LHCN-M2 (cell line): ENCODE measurements around the gene PIAS4. TPM values are rescaled to one million over a fixed set of nuclear protein-coding genes. Genes with fewer than 3 reads are reported as not detected.
A peak's percentile ranks its signal among the peaks of the same experiment; 100 is the strongest.
"Not testable (repeated sequence)": the region's sequence is repeated elsewhere in the genome, so short reads cannot be mapped to it uniquely, and the experiment has no call there.

Experiments used
- DNase-seq: peaks from one replicate; pipeline ENCODE4 v3.0.0-alpha.2; 2012; ENCODE audit warnings: low read depth
- total RNA-seq: library from RNA; depleted of rRNA; stranded (reverse); fragments of >200 nt; gene quantifications from 2 replicates; pipeline ENCODE4 v1.2.3, GENCODE V29; 2014

The PIAS4 gene
- total RNA-seq, 1 experiment from 2014 or later, result 17.6 TPM

DNA sequence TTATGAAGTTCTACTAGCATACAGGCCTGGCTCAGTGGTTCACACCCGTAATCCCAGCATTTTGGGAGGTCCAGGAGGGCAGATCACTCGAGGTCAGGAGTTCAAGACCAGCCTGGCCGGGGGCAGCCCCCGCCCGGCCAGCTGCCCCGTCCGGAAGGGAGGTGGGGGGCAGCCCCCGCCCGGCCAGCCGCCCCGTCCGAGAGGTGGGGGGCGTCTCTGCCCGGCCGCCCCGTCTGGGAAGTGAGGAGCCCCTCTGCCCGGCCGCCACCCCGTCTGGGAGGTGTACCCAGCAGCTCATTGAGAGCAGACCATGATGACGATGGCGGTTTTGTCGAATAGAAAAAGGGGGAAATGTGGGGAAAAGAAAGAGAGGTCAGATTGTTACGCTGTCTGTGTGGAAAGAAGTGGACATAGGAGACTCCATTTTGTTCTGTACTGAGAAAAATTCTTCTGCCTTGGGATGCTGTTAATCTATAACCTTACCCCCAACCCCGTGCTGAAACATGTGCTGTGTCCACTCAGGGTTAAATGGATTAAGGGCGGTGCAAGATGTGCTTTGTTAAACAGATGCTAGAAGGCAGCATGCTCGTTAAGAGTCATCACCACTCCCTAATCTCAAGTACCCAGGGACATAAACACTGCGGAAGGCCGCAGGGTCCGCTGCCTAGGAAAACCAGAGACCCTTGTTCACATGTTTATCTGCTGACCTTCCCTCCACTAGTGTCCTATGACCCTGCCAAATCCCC lies 8.7 kb upstream of the PIAS4 start:
- not testable (repeated sequence) for DNase-seq

DNA sequence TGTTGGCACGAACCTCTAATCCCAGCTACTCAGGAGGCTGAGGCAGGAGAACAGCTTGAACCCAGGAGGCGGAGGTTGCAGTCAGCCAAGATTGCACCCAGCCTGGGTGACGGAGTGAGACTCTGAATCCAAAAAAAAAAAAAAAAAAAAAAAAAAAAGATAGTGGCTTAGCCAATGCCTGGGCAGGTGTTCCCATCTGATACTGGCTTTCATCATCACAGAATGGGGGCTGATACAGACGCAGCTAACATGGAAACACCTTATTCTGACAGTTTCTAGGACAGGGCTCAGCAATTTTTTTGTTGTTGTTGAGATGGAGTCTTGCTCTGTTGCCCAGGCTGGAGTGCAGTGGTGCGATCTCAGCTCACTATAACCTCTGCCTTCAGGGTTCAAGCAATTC lies 6.7 kb upstream of the PIAS4 start:
- not testable (repeated sequence) for DNase-seq

DNA sequence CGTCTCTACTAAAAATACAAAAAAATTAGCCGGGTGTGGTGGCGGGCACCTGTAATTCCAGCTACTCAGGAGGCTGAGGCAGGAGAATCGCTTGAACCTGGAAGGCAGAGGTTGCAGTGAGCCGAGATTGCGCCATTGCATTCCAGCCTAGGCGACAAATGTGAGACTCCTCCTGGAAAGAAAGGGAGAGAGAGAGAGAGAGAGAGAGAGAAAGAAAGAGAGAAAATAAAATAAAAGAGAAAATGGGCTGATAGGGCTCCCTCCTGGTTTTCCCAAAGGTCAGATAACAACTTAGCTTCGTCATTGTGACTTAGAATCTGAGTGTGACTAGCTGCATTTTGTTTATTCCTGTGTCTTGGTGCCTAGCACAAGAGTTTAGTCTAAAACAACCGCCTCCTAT lies 2.1 kb upstream of the PIAS4 start:
- DNase-seq, result not testable (repeated sequence)

DNA sequence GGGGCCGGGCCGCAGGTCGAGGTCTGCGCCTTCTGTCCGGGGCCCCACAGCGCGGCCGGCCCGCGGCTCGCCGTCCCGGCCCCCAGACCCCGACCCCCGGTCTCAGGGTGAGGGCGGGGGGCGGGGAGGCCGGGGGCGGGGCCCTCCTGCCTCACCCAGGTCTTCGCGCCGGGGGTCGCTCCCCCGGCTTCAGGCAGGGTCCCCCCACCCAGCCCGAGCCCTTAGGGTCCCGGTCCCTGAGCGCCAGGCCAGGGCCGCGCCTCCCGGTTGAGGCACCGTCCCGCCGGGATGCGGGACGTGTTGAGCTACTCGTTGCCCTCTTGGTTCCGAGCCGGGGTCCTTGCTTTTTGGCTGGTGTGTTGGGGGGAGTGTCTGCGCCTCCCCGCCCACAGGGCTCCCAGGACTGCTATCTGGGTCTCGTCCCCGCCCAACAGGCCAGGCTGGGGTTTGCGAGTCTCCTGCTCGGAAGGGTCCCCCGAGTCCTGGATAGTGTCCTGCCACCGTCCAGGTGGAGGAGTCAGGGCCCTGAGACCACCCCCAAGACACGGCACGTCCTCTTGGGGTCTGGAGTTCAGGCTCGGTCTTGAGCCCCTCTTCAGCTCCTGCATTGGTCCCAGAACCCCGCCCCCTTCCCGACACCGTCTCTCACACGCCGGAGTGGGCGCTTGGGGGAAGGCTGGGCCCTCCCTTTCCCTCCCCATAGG lies 452 bp downstream of the PIAS4 start:
- DNase-seq, result no peak

DNA sequence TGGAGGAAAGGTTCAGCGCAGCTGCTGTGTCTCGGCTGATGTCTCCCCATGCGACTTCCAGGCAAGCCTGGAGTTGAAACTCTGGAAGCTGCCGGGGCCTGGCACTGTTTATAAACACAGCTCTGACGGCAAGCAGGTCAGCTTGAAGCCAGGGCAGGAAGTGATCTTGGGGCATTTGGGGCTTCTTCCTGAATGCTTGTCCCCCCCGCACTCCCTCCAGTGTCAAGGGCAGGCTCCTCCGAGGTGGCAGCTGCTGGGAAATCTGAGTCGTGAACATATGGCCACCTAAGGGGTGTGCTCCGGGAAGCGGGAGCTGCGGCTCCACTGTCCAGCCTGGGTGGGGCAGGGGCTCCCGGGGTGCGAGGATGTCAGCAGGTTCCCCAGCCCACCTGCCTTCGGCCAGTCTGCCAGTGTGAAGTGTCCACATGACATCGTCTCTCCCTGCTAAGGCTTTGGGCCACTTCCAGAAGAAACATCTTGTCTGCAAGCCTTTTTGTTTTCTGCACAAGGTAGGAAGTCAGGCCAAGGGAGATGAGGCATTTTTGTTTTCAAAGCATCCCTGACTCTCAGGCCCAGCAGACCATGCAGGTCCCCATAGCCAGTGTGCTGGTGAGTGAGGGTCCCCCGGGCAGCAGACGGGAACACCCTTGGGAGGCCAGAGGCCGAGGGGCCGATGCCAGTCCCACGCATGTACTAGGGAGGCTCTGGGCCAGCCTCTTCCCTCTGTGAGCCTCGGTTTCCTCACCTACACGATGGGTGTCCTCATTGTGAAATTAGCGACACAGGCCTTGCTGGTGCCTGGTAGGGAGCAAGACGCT lies 2.7 kb downstream of the PIAS4 start:
- DNase-seq, result peak; percentile 19

DNA sequence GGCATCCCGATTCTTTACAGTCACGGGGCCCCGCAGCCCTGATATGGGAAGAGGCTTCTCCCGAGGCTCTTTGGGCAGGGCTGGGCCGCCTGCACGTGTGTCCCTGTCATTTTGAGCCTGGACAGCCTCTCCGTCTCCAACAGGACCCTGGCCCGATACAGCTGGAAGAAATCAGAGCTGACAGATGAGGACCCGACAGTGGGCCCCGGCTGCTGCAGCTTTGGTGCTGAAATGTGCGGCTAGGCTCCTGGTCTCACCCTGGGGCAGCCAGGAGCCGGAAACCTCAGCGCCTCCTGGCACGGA lies 3.2 kb downstream of the PIAS4 start:
- DNase-seq, result no peak

DNA sequence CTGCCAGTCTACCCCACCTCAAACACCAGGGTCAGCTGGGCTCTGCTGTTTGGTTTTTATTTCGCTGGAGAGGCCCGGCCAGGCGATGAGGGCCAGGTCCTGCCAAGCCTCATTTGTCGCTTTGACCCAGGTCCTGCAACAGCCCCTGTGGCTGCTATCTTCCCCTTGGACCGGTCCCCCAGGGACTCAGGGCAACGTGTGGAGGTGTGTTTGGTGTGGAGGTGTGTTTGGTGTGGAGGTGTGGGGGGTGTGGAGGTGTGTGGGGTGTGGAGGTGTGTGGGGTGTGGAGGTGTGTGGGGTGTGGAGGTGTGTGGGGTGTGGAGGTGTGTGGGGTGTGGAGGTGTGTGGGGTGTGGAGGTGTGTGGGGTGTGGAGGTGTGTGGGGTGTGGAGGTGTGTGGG lies 3.9 kb downstream of the PIAS4 start:
- DNase-seq, result not testable (repeated sequence)

DNA sequence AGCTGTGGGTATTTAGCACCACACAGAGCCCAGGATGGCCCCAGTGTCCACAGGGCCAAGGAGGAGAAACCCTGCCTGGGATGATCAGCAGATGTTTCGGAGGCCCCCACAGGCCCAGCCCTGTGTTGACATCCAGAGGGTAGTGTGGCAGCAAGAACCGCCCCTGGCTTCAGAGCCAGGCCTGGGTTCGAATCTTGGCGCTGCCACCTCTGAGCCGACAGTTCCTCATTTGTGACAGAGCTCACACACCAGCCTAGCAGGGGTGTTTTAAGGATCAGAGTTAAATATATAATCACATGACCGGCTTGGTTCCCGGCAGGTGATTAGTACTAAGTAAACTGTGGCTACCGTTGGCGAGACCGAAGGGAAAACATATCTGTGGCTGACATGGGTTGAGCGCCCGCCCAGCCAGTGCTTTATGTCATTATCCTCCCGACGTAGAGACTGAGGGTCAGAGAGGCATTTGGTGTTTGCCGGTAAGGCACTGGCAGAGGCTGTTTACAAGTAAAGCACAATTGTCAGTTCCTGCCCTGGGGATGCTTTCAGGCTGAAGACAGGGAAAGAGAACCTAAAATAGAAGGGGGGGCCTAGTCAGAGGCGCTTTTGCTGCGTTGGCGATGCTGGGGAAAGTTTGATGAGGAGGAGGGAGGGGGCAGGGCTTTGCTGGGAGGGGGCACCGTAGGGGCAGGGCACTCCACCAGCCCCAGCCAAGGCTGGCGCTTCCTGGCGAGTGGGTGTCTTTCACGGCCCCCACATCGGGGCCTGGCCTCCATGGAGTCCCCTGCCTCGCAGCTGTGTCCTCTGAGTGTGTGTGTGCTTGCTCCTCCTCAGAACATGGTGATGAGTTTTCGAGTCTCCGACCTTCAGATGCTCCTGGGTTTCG lies 4.8 kb downstream of the PIAS4 start:
- no peak for DNase-seq

DNA sequence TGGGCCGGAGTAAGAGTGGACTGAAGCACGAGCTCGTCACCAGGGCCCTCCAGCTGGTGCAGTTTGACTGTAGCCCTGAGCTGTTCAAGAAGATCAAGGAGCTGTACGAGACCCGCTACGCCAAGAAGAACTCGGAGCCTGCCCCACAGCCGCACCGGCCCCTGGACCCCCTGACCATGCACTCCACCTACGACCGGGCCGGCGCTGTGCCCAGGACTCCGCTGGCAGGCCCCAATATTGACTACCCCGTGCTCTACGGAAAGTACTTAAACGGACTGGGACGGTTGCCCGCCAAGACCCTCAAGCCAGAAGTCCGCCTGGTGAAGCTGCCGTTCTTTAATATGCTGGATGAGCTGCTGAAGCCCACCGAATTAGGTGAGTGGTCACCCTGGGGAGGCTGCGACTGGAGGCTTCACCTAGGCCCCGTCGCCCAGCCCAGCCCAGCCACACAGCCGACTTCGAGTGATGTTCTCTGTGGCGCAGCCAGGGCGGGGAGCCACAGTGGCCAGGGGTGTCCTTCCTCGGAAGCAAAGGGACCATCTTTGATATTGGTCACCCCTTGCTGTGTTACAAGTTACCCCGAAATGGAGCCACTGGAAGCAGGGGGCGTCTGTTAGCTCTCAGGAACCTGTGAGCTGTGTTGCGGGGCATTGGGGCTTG lies 5.6 kb downstream of the PIAS4 start:
- no peak for DNase-seq

DNA sequence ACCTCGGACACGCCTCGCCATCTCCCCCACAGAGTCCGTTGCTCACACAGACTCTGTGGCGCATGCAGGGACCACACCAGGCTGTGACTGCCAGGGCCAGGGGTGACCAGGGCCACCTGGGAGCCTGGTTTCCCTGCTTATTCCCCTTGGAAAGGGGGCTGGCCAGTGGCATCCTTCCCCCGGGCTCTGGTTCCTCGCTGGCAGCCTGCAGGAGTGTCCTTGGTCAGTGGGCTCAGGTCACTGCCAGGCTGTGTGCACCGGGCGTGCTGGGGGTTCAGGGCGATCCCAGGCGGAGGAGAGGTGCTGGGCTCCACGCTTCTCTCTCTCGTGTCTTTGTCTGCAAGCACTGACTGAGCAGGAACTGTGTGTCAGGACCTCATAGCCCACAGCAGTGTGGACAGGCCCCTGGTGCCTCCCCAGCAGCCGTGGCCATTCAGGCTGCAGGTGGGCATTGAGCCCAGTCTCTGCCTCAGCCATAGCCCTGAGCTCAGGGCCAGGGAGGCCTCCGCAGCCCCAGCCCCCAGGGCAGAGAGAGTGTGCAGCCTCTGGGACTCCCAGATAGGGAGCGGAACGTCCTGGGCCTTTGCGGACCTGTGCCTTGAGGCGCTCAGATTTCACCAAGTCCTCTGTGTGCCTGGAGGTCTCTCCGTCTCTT lies 6.5 kb downstream of the PIAS4 start:
- no peak for DNase-seq

DNA sequence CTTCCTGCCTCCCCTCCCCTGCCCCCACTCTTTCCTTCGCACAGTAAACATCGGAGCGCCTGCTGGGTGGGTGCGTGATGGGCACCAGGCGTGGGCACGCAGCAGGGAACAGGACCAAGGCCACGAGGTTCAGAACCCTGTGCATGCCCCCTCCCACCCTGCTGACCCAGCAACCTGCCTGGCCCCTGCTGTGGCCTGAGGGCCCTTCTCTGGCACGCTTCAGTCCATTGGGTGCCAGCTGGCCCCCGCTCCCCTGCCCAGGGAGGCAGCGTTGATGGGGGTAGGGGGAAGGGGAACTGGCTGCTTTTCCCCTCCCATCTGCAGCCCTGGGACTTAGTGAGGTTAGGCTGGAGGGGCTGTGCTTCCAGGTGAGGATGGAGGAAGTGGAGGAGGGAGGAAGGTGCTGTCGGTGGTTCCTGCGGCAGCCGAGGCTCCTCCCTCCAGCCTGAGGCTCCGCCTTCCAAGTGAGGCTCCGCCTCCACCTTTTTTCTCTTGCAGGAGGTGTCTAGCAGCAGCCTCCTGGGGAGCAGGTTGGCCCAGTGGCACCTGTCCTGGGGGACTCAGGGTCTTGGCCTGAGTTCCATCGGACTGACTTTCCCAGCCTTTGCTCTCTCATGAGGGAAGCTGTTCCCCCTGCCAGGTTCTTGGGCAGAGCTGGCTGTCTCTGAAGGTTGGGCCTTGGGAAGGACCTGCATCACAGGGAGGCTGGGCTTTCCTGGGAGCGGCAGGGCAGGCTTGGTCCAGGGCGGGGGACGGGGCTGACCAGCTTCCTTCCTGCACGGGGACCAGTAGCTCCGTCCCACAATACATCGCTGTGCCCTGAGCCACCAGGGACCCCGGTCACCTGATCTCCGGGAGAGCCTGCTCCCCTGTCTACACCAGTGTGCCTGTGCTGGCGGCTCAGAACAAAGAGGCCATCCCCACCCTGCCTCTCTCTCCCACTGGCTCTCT lies 7.3 kb downstream of the PIAS4 start:
- no peak for DNase-seq

DNA sequence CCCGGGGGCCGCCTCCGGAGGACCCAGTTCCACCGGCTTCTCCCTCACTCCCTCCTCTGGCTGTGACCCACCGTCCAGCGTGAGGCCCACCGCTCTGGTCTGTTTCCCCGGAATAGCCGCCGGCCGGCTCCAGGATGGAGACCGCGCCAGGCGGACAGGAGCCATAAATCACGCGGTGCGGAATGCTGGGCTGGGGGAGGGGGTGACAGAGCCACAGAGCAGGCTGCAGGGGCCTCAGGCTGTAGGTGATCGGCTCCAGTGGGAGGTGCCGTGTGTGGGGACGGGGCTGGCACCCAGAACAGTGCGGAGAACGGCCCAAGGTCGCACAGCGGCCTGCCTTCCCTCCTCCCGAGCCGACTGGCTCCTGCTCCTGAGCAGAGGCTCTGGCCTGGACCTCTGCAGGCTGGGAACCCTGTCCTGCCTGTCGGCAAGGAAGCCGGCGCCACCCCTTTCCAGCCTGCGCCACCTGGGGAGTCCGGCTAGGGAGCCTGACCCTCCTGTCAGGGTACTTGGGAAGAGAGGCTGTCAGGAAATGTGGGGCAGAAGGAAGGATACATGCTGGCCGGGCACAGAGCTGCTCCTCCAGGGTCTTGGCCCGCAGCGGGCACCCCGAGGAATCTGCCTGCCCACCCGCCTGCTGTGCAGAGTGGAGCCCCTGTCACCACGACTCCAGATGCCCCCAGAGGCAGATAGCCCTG lies 8.3 kb downstream of the PIAS4 start:
- no peak for DNase-seq

DNA sequence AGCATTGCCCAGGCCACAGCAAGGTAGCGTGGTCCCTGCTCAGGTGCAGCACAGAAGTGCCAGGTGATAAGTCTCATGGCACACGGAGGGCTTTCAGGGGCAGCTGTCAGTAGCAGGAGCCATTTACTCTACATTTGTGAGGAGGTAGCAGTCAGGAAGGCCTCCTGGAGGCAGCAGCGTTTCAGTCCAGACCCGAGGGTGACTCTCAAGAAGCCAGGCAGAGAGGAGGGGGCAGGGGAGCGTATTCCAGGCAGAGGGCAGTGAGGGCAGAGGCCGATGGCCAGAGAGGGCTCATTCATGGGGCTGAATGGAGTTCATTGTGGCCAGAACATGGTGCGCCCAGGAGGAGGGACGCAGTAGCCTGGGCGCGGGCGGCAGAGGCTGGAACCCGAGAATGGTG lies 8.9 kb downstream of the PIAS4 start:
- DNase-seq, result no peak

DNA sequence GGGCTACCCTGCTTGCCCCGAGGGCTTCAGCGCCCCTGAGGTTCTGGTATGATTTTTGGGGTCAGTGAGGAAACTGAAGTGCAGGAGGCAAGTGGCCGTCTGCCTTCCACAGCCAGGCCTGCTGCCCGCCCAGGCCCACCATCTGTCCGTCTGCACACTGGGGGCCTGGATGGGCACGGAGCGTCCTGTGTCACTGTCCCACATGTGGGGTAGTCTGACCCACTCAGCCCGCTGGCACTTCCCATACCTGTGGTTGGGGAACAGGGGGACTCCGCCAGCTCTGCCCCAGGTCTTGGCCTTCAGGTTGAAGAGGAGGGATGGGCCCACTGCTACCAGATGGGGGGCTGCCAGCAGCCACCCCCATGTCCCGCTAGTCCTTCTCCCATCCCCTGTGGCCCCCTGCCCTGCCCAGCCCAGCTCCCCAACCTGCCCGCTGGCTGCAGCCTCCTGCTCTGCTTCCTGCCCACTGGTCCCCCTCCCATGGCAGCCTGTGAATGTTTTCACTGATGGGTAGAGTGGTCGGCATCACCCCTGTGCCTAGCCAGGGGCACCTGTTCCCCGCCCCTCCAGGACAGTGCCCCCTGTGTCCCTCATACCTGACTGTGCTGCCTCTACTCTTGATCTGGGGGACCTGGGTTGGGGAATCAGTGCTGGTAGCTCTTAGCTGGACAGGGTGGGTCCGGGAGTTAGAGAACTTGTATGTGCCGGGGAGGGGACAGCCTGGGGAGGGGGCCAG lies 9.5 kb downstream of the PIAS4 start:
- no peak for DNase-seq

DNA sequence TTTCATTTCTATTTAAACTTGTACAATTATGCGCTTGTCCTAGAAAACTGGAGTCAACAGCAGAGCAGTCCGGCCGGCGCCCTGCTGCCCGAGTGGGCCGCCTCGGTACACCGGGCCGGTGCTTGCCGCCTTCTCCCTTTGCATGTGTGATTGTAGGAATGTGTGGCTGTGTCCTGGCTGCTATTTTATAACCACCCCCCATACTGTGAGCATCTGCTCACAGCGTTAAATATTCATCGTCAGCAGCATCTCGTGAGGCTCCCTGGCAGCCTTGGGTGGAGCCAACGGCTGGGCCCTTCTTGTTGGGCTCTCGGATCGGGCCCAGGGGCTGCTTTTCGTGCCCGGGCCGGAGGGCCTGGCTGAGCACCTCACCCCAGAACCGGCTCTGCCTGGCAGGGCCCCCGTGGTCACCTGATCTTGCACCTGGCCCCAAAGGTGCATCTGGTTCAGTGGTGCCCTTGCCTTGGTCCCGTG lies 10.6 kb downstream of the PIAS4 start:
- no peak for DNase-seq

DNA sequence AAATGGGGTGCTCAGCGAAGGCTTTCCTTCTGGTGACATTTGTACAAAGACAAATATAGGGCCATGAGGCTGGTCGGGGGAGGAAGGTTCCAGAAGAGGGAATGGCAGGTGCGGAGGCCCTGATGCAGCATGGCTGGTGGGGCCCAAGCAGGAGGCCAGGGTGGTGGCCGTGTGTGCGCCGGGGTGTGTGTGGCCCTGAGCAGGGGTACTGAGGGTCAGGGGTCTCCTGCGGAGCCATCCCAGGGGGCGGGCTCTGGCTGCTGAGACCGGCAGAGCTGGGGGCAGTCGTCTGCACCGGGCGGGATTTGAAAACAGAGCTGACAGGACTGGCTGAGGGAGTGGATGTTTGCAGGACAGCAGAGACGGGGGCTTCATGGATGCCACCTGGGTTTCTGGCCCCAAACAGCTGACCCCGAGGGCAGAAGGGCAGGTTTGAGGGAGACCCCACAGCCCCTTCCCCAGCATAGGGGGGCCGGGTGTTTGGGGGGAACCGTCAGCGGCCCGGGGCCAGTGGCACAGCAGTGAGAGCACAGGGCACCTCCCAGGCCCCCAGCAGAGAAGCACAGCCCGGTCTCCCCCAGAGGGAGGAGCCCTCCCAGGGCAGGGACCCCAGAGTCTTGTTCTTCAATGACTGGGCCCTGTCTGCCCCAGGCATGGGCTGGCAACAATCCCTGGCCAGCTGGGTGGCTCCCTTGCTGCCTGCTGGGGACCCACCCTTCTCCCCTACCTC lies 11.4 kb downstream of the PIAS4 start:
- no peak for DNase-seq

DNA sequence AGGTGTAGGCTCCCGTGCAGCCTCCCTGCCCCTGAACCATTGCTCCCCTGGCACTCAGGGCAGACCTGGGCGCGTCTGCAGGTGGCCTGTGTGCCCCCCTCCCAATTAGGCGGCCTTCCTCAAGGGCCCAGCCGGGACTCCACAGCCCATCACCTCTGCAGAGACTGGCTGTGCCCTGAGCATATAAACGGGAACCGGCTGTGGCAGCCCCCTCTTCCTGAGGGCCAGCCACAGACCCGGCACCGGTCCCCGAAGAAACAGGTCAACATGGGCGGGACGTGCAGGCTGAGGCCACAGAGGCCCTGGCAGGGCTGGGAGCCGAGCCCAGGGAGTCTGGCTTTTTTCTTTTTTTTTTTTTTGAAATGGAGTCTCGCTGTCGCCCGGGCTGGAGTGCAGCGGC lies 12.0 kb downstream of the PIAS4 start:
- no peak for DNase-seq
